ENCODE measurements around the gene NDUFS8.

NDUFS8 gene

DNA sequence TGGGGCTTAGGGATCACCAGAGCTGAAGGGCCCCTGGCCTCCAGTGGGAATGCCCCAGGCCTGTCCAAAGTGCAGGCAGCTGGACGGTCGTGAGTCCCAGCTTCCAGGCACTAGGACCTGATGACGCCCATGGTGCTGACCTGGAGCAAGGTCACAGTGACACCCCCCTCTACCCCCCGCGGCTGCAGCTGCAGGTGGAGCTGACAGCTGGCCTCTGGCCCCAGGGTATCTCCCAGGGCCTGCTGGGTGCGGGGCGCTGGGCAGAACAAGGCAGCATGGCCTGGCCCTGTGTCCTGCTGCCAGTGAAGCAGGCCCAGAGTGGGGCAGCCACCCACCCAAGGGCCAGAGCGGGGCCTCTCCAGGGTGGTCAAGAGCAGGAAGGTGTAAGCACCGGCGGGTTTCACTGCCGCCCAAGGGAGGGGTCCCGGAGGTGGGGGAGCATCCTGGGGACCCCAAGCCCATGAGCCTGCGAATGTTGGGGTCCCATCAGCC is 7.8 kb downstream of the NDUFS8 start:
- DNase-seq = no peak

DNA sequence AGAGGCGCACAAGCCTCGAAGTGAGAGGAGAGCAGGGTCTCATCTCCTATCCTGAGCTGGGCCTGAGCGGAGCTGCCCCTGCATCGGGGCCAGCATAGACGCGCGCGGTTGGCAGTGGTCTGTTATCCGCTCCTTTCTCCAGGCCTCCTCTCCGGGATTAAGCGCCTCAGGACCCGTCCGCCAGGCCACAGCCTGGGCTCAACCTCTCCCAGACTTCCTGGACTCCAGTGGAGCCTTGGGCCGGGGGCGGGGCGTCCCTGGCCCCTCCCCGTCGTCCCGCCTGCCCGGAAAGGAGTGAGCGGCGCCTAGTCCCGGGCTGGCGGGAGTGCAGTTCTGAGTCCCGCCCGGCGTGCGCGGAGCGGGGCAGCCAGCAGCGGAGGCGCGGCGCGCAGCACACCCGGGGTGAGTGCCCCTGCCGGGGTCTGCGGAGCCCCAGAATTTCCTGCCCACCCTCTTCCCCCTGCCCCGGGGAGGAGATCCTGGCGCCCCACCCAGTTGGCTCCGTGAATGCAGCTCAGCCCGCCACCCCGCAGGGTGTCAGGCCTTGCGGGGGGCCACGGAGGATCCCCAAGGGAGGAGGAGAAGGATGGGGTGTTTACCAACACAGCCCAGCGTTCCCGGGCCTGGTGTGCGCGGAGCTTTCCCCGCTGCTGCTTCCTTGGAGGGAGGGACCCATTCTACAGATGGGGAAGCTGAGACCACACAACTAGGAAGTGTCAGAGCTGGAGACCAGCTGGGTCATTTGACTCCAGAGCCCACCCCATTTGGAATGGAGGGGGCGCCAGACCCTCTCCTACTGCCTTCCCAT is 8.4 kb downstream of the NDUFS8 start, which contains the start of gene TCIRG1:
TCIRG1 (plus strand) TSS at position 308 of the 808 bp plus-strand sequence. CDS start 2,247 bp downstream, outside the sequence.
- DNase-seq = no peak

DNA sequence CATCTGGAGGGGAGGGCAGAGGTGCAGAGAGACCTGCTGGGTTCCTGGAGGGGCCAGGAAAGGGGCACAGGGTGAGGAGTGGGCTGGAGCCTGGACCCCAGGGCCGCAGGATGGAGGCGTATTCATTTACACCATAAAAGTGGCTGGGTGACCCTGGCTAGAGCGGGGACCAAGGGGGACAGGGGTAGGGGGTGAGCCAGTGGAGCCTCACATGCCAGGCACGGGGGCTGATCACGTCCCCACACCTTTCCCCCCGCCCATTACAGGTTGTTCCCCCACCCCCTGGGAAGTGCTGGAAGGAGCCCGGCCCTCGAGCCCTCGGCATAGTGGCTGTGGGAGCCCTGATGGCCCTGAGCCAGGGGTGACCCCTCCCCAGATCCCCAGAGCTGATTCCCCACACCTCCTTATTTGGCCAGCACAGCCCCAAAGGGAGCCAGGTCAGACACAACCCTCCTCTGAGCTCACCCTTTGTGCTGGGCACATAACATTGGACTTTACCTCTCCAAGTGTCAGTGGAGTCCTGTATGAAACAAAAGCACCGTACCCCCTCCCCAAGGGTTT is 9.1 kb downstream of the NDUFS8 start:
- no peak for DNase-seq

DNA sequence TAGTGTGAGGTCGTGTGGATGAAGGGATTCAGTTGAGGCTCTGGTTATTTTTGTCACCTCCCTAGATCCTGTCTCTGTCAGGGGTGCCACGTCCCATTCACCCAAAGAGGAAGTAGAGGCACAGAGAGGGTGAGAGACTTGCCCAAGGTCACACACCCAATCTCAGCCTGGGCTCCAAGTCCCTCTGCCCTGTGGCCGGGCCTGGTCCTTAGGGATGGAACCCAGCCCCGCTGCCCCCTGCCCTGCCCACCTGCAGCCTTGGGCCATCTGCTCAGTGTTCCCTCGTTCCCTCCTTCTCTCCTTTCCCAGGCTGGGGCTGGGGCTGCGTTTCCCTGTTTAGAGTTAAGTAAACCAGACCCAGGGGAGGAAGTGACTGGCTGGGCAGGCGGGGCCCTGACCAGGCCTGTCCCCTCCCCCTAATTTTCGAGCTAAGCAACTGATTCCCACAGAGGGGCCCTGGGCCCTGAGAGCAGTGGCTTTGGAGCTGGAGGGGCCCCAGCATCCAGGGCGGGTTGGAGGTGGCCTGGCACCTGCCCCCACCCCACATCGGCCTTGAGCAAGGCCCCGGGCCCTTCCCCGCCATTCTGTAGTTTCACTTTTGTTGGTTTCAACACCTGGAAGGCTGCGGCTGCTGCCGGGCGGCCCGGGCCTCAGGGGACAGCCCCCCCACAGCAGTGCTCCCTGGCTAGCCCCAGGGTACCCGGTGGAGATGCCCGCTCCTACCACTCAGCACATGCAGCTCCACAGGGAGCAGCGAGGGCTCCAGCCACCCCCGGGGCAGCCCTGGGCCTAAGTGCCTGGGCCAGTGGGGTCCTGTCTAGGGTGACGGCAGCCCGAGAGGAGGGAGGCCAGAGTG is 9.8 kb downstream of the NDUFS8 start:
- DNase-seq = no peak

DNA sequence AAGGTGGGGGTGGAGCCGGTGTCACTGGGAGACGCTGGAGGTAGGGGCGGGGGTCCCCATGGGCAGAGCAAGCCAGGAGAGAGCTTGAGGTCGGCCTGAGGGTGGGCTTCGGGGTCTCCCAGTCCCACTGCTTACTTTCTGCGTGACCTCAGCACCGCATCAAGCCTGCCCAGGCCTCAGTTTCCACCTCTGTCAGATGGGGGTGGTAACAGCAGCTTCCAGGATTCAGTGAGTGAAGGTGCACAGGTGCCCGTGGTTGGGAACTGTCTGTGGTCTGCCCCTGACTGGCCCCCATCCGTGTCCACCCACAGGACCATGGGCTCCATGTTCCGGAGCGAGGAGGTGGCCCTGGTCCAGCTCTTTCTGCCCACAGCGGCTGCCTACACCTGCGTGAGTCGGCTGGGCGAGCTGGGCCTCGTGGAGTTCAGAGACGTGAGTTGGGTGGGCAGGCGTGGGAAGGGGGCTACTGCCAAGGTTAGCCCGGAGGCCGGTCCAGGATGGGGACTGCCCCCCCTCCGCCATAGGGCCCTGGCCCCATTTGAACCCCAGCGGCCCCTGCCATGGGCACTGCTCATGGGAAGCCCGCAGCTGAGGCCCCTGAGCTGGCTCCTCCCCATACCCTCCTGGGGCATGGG is 10.6 kb downstream of the NDUFS8 start:
- no peak for DNase-seq

DNA sequence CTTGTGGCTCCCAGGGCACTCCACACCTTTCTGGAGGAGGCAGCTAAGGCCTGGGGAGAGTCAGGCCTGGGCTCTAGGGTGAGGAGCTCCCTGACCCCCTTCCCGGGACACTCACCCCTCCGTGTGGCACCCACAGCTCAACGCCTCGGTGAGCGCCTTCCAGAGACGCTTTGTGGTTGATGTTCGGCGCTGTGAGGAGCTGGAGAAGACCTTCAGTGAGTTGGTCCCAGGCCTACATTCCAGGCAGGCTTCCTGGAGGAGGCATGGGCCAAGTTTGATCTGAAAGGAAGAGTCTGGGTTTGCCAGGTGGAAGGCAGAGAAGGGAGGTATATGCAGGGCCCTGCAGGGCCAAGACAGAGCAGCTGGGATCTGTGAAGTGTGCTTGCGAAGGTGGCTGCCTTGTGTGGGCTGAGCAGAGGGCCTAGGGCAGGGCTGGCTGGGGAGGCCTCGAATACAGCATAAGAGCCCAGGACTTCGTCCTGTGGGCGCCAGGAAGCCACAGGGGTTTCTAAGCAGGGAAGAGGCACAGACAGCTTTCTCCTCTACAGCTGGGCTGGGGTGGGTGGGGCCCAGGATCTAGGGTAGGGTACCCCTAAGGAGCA is 11.2 kb downstream of the NDUFS8 start:
- no peak for DNase-seq

DNA sequence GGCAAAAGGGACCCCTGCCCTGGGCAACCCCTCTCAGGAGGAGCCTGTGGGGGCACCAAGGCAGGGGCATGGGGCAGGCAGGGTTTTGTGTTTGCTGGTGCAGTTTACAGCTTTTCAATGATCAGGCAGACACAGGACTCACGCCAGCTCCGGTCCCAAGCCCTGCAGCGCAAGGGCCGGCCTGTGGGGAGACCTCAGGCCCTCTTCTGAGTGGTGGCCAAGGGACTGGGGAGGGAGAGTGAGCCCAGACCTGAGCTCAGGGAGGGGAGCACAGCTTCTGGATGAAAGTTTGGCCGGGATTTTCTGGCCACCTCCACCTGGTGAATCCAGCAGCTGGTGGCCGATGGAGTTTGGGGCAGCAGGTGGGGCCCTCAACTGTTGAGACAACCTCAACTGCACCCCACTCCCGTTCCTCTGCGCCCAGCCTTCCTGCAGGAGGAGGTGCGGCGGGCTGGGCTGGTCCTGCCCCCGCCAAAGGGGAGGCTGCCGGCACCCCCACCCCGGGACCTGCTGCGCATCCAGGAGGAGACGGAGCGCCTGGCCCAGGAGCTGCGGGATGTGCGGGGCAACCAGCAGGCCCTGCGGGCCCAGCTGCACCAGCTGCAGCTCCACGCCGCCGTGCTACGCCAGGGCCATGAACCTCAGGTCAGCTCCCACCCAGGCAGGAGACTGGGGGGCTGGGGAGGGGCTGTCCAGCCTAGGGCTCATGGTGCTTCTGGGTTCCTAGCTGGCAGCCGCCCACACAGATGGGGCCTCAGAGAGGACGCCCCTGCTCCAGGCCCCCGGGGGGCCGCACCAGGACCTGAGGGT is 11.9 kb downstream of the NDUFS8 start:
- DNase-seq = no peak

DNA sequence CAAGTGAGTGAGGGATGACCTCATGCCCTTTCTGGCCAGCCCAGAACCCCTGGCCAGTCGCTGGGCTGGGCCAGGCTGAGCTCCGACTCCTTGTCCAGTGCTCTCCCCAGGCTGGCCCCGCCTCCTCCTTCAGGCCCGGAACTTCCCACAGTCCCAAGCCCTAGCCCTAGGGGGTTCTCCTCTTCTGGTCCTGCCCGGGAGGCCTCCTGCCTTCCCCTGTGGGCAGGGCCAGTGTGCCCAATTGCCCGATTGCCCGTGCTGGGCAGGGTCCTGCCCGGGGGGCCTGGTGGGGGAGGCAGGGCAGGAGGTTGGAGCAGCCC is 12.5 kb downstream of the NDUFS8 start:
- DNase-seq = no peak

DNA sequence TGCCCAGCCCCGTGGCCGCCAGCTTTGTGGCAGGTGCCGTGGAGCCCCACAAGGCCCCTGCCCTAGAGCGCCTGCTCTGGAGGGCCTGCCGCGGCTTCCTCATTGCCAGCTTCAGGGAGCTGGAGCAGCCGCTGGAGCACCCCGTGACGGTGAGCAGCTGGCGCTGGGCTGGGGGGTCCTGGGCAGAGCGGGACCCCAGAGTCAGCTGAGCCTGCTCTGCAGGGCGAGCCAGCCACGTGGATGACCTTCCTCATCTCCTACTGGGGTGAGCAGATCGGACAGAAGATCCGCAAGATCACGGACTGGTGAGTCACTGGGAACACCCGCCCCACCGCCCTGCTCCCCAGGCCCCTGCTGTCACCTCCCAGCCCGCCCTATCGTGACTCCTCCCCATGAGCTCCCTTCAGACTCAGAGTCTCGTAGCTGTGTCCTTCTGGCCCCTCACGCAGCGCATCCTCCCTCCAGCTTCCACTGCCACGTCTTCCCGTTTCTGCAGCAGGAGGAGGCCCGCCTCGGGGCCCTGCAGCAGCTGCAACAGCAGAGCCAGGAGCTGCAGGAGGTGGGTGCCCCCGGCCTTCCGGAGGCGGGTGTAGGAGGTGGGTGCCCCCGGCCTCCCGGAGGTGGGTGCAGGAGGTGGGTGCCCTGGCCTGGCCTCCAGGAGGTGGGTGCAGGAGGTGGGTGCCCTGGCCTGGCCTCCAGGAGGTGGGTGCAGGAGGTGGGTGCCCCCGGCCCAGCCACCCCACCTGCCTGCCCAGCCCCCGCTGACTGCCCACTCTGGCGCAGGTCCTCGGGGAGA is 13.1 kb downstream of the NDUFS8 start:
- DNase-seq = no peak

DNA sequence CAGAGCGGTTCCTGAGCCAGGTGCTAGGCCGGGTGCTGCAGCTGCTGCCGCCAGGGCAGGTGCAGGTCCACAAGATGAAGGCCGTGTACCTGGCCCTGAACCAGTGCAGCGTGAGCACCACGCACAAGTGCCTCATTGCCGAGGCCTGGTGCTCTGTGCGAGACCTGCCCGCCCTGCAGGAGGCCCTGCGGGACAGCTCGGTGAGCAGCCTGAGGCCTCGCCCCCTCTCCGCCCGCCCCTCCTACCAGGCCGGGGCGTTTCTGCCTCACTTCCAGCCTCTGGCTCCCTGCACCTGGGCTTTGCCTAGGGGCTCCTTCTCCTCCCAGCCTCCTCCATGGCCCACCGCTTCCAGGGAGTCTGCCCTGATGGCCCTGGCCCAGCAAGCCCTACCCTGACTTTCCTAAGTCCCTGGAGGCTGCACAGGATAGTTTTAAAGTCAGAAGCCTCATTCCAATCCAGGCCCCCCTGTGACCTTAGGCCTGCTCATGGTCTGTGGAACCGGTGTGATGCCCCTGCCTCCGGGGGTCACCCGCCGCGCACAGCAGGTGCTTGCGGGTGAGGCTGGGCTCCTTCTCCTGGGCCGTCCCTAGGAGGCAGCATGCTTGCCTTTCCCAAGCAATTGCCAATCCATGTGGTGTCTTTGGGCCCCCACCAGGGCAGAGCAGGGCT is 13.8 kb downstream of the NDUFS8 start:
- DNase-seq = no peak

DNA sequence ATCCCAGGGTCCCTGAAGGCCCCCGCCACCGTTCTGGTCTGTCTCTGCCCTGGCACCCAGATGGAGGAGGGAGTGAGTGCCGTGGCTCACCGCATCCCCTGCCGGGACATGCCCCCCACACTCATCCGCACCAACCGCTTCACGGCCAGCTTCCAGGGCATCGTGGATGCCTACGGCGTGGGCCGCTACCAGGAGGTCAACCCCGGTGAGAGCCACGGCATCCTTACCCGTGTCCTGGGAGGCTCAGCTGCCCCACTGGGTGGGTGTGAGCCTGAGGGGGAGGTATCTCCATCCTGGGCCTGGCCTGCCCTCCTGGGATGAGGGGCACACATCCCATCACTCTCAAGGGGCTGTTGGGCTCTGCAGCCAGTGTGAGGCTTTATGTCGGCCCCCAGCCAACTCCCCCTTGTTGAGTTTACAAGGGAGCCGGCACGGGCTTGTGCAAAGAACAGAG is 14.4 kb downstream of the NDUFS8 start:
- DNase-seq = no peak

DNA sequence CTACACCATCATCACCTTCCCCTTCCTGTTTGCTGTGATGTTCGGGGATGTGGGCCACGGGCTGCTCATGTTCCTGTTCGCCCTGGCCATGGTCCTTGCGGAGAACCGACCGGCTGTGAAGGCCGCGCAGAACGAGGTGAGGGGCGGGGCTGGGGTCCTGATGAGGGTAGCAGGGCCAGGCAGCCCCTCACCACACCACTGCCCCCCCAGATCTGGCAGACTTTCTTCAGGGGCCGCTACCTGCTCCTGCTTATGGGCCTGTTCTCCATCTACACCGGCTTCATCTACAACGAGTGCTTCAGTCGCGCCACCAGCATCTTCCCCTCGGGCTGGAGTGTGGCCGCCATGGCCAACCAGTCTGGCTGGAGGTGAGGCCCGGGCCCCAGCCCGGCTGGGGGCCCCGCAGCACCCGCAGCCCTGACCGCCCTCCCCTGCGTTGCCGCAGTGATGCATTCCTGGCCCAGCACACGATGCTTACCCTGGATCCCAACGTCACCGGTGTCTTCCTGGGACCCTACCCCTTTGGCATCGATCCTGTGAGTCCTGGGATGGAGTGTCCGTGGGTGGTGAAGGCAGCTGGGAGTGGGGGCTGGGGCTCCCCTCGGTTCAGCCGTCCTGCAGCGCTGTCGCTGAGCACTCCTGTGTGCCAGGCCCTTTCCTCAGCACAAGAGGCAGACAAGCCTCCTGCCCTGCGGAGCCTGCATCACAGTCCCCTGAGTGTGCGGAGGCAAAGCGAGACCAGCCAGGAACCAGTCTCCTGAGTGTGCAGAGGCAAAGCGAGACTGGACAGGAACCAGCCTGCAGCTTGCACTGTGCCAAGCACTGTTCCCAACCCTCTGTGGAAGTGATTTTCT is 17.2 kb downstream of the NDUFS8 start:
- DNase-seq = no peak

DNA sequence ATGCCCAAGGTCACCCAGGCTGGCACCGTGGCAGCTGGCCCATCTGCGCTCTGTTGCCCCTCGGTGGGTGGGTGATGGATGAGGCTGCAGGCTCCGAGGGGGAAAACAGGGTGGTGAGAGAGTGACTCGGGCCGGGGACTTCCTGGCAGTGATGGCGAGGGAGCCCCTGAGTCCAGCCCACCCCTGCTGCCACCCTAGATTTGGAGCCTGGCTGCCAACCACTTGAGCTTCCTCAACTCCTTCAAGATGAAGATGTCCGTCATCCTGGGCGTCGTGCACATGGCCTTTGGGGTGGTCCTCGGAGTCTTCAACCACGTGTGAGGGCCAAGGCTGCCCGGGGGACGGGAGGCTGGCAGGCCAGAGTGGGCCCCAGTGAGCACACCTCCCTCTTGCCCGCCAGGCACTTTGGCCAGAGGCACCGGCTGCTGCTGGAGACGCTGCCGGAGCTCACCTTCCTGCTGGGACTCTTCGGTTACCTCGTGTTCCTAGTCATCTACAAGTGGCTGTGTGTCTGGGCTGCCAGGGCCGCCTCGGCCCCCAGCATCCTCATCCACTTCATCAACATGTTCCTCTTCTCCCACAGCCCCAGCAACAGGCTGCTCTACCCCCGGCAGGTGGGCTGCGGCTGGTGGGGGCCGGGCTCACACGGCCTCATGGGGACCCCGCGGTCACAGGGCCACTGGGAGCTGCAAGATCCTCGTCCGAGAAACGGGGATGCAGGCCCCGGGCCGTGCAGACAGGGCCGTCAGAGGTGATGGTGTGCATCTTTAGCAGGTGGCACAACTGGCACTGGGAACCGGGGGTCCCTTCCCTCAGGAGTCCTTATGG is 18.4 kb downstream of the NDUFS8 start:
- DNase-seq = no peak

DNA sequence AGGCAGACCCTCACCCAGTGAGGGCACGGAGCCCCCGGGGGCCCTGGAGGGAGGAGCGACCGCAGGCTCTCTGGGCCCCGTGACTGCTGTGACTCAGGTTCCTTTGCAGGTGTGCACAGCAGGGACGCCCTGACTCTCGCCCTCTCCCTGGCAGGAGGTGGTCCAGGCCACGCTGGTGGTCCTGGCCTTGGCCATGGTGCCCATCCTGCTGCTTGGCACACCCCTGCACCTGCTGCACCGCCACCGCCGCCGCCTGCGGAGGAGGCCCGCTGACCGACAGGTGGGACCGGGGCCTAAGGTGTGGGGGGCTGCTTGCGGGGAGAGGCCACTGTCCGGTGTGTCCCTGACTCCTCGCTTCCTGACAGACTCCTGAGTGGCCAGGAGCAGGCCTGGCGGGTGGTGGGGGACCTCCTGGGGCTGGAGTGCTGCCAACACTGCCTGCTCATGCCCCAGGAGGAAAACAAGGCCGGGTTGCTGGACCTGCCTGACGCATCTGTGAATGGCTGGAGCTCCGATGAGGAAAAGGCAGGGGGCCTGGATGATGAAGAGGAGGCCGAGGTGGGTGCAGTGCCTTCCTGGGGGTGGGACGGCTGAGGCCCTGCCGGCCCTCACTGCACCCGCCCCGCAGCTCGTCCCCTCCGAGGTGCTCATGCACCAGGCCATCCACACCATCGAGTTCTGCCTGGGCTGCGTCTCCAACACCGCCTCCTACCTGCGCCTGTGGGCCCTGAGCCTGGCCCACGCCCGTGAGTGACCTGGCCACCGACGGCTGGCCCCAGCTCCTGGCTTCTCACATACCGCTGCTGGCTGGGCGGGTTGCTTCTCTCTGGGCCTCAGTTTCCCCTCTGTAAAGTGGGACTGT is 19.3 kb downstream of the NDUFS8 start:
- DNase-seq = no peak

DNA sequence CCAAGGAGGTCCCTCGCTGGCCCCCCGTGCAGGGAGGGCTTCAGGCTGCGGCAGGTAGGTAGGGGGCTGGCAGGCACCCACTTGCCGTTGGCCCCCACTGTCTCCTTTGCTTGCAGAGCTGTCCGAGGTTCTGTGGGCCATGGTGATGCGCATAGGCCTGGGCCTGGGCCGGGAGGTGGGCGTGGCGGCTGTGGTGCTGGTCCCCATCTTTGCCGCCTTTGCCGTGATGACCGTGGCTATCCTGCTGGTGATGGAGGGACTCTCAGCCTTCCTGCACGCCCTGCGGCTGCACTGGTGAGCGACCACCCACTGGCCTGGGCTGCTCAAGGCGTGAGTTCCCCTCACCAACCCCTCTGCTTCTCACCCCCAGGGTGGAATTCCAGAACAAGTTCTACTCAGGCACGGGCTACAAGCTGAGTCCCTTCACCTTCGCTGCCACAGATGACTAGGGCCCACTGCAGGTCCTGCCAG is 19.9 kb downstream of the NDUFS8 start:
- no peak for DNase-seq

DNA sequence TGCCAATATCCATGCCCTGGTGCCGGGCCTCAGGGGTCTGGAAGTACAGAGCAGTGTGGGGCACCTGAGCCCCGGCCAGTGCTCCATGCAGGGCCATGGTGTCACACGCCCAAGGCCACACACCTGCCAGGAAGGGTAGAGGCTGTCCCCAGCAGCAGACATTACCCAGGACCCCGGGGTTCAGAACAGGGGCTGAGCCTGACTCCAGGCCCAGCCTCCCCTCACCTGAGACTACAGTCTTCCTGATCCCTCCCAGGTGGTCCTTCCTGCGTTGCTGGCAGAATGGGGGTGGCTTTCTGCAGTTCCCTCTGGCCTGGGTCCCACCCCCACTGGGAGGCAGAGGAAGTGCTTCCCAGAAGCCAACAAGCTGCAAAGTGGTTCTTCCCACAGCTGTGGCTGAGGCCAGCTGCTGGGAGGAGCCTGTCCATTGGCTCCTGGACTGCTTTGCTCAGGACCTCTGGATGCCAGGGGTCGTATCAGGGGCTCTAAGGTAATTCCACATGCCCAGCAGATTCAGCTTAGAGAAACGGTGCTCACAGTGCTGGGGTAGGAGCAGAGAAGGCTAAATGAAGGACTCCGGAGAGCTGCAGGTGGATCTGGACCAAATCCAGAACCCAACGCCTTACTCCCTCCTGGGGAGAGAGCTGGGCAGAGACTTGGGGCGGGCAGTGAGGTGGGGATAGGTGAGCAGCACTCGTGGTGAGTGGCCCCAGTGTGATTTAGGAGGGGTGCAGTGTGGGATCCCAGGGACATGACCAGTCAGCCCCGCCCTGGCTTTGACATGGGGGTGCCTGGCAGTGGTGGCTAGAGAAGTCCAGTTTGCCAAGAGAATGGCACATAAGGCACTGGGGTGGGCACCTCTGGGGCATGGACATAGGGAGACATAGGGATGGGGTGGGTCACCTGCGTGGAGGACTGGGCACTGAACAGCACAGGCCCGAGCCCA is 21.0 kb downstream of the NDUFS8 start:
- DNase-seq = no peak
